ENCODE measurements around the gene MDM1. TPM values are rescaled to one million over a fixed set of nuclear protein-coding genes. Genes with fewer than 3 reads are reported as not detected.

Gene MDM1
- total RNA-seq, 4 donors from 2014 or later: 16.1 to 67.5 (median 31.5) TPM

DNA sequence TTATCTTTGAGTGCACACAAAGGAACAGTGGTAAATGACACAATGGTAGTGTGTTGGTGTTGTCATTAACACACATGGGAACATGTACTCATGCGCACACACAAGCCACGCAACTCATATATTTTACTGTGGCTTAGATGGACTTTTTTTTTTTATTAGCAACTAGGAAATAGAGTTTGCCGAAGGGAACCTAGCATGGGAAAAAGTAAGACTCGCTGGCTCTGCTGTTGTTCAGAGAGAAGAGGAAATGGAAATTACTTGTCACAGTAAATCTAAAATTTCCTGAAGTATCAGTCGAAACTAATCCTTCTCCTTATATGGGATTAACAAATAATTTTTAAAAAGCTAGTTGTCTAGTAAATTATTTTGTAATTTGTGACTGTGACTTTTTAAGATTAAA lies 45.1 kb downstream of the MDM1 start:
- intact Hi-C loops (cut with DNase I; ENCODE audit: low total_unique reads): no loop called here
- H3K27me3 ChIP-seq: no peaks in the 10 kb centered on the region
- DNase-seq: no peak
- no peak overlapping the region for H3K27ac ChIP-seq
- H3K4me1 ChIP-seq: no peaks in the 10 kb centered on the region
- H3K9me3 ChIP-seq: no peaks in the 10 kb centered on the region
- no peaks in the 10 kb centered on the region for H3K36me3 ChIP-seq
- TF ChIP-seq CTCF (IDR thresholded peaks at IDR 0.05) (no peak), POLR2A (IDR thresholded peaks at IDR 0.05) (no peak)
- no peak overlapping the region for H3K4me3 ChIP-seq

GRCh38 chr12:68286396-68286795 lies 45.8 kb downstream of the MDM1 start:
- Histone ChIP-seq H3K4me3 (no peak overlapping the region), H3K27me3 (no peaks in the 10 kb centered on the region), H3K4me1 (no peaks in the 10 kb centered on the region), H3K9me3 (no peaks in the 10 kb centered on the region), H3K27ac (no peak overlapping the region), H3K36me3 (no peaks in the 10 kb centered on the region)
- intact Hi-C loops (cut with DNase I; ENCODE audit: low total_unique reads): no loop called here
- TF ChIP-seq POLR2A (IDR thresholded peaks at IDR 0.05): no peak
- TF ChIP-seq CTCF (IDR thresholded peaks at IDR 0.05): no peak
- DNase-seq: no peak

GRCh38 chr12:68285541-68285940 lies 46.6 kb downstream of the MDM1 start:
- no peaks in the 10 kb centered on the region for H3K36me3 ChIP-seq
- H3K27ac ChIP-seq: no peak overlapping the region
- no peaks in the 10 kb centered on the region for H3K4me1 ChIP-seq
- no peak overlapping the region for H3K4me3 ChIP-seq
- TF ChIP-seq POLR2A (IDR thresholded peaks at IDR 0.05) (no peak), CTCF (IDR thresholded peaks at IDR 0.05) (no peak)
- intact Hi-C loops (cut with DNase I; ENCODE audit: low total_unique reads): no loop called here
- no peaks in the 10 kb centered on the region for H3K9me3 ChIP-seq
- no peaks in the 10 kb centered on the region for H3K27me3 ChIP-seq
- no peak for DNase-seq

DNA sequence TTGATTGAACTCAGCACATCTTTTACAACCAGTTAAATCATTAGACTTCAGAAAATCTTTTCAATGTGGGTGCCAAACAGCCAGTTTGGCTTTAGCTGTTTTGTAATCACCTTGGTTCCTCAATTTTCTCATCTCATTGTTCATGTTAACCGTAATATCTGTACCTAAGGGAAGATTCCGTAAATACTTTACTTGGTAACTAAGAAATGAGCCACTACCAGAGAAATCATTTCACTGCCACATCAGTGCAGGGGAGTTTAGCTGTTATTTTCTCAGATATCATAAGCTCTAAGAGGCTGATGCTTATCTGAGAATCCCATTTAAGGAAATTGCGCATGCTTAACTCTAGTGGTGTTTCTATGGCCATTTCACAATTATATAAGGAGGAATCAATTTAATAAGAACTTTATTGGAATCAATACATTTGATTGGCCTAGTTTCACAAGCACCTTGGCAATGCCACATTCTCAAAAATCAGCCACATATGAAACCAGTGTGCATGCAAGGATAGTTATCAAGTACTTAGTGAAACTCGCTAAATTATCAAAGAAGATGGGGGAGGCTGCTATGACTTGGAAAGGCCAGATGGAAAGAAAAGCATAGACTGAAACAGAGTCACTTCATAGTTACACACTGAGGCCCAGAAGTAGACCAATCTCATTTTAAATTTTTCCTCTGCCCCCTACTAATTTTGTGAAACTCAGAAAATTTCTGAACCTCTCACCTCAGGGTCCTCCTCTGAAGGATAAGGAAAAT lies 50.7 kb downstream of the MDM1 start:
- no peak for TF ChIP-seq POLR2A (IDR thresholded peaks at IDR 0.05)
- TF ChIP-seq CTCF (IDR thresholded peaks at IDR 0.05): no peak
- H3K27me3 ChIP-seq: no peaks in the 10 kb centered on the region
- DNase-seq: no peak
- intact Hi-C loops (cut with DNase I; ENCODE audit: low total_unique reads): no loop called here
- H3K4me3 ChIP-seq: no peak overlapping the region
- no peak overlapping the region for H3K27ac ChIP-seq
- H3K4me1 ChIP-seq: no peaks in the 10 kb centered on the region
- H3K9me3 ChIP-seq: no peaks in the 10 kb centered on the region
- H3K36me3 ChIP-seq: no peaks in the 10 kb centered on the region

DNA sequence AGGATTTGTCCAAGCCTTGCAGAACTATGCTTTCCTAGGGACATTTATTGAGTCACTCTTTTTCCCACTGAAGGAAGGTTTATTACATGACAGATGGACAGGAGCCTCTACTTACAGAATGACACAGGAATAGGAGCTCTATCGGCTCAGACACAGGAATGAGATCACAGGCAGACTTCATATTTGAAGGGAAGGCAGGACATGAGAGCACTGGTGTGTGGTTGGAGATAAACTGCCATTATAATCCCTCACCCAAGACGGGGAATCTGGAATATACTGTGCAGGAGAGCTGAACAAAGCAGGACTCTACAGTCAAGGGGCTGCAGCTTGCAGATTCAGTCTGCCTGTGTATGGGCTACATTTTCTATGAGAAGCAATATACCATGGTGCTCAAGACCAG lies 51.9 kb downstream of the MDM1 start:
- H3K27ac ChIP-seq: no peak overlapping the region
- H3K36me3 ChIP-seq: no peaks in the 10 kb centered on the region
- DNase-seq: no peak
- intact Hi-C loops (cut with DNase I; ENCODE audit: low total_unique reads): no loop called here
- TF ChIP-seq POLR2A (IDR thresholded peaks at IDR 0.05): no peak
- no peak for TF ChIP-seq CTCF (IDR thresholded peaks at IDR 0.05)
- H3K27me3 ChIP-seq: no peaks in the 10 kb centered on the region
- no peaks in the 10 kb centered on the region for H3K9me3 ChIP-seq
- H3K4me3 ChIP-seq: no peak overlapping the region
- H3K4me1 ChIP-seq: no peaks in the 10 kb centered on the region

Measured in uterus (tissue), 4 donors.